SK-N-SH treated with all-trans-retinoic acid at 6 μM for 48 hours (cell line): ENCODE measurements around the gene PLCB4.

Experiments used
- ARNTL ChIP-seq: fragments of 450-650 bp; formaldehyde crosslinking; IDR thresholded peaks from 2 replicates; pipeline ENCODE4 v1.5.0; 2020; ENCODE audit warnings: low read depth, mild to moderate bottlenecking, moderate library complexity, borderline replicate concordance
- TCF4 ChIP-seq: fragments of 250-450 bp; sonication (Bioruptor Pico); IDR thresholded peaks from 2 replicates; pipeline ENCODE4 v1.8.0; 2021; ENCODE audit warnings: mild to moderate bottlenecking, moderate library complexity, borderline replicate concordance
- ZFP3 ChIP-seq: fragments of 250-450 bp; sonication (Bioruptor Pico); IDR thresholded peaks from 2 replicates; pipeline ENCODE4 v1.5.0; 2020; ENCODE audit warnings: mild to moderate bottlenecking, moderate library complexity
- TF ChIP-seq, protein P1 (sequence below): fragments of 250-450 bp; sonication (Bioruptor Pico); IDR thresholded peaks from 2 replicates; pipeline ENCODE4 v1.8.0; 2020; ENCODE audit warnings: mild to moderate bottlenecking, moderate library complexity, borderline replicate concordance

DNA sequence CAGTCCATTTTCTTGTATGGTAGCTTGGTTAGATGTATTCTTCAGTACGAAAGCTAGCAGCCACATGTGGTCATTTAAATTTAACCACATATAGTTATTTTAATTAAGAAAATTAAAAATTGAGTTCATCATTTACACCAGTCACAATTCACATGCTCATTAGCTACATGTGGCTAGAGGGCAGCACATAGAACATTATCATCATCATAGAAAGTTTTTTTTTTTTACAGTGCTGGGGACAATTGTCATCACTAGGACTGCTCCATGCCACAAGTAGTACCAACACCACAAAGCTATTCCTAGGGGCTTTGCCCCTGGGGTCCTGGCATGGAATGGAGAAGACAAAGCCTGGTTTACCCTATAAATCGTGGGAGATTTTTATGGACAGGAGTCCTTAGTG lies 30.5 kb downstream of the PLCB4 start:
- TF ChIP-seq, protein P1, sequence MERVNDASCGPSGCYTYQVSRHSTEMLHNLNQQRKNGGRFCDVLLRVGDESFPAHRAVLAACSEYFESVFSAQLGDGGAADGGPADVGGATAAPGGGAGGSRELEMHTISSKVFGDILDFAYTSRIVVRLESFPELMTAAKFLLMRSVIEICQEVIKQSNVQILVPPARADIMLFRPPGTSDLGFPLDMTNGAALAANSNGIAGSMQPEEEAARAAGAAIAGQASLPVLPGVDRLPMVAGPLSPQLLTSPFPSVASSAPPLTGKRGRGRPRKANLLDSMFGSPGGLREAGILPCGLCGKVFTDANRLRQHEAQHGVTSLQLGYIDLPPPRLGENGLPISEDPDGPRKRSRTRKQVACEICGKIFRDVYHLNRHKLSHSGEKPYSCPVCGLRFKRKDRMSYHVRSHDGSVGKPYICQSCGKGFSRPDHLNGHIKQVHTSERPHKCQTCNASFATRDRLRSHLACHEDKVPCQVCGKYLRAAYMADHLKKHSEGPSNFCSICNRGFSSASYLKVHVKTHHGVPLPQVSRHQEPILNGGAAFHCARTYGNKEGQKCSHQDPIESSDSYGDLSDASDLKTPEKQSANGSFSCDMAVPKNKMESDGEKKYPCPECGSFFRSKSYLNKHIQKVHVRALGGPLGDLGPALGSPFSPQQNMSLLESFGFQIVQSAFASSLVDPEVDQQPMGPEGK: no peak
- TF ChIP-seq ARNTL (CRISPR knock-in tag) (no peak), TCF4 (no peak), ZFP3 (CRISPR knock-in tag) (no peak)
